OCI-LY1 (cell line): ENCODE measurements around the gene ZNF639.

Source experiments
- H2AFZ ChIP-seq: fragments of 200-600 bp; sonication (generic), shearing (Covaris generic); 2 replicates; pipeline ENCODE4 v1.6.0; 2014; ENCODE audit warnings: antibody characterized with exemption, mild to moderate bottlenecking, low read length
- H3F3A ChIP-seq: fragments of 200-600 bp; sonication (generic), shearing (Covaris generic); 2 replicates; pipeline ENCODE4 v1.6.0; 2014; ENCODE audit warnings: mild to moderate bottlenecking, antibody characterized with exemption, low read length, moderate library complexity; ENCODE audit not compliant: insufficient read depth
- H3K27ac ChIP-seq: fragments of 200-600 bp; sonication (generic); 2 replicates; pipeline ENCODE4 v1.5.1; 2014; ENCODE audit warnings: low read length, mixed run types, mild to moderate bottlenecking, low read depth; ENCODE audit not compliant: poor library complexity, severe bottlenecking
- H3K27me3 ChIP-seq: fragments of 200-600 bp; sonication (generic); 2 replicates; pipeline ENCODE4 v1.6.0; 2014; ENCODE audit warnings: antibody characterized with exemption, mild to moderate bottlenecking, low read length, moderate library complexity; ENCODE audit not compliant: insufficient read depth
- H3K36me3 ChIP-seq: fragments of 200-600 bp; sonication (generic); 2 replicates; pipeline ENCODE4 v1.6.1; 2014; ENCODE audit warnings: mild to moderate bottlenecking, antibody characterized with exemption, low read length, moderate library complexity, mixed read lengths; ENCODE audit not compliant: insufficient read depth
- H3K4me1 ChIP-seq: fragments of 200-600 bp; sonication (generic); 2 replicates; pipeline ENCODE4 v1.5.1; 2014; ENCODE audit warnings: mild to moderate bottlenecking, low read length, moderate library complexity; ENCODE audit not compliant: insufficient read depth, severe bottlenecking
- H3K4me2 ChIP-seq: fragments of 200-600 bp; sonication (generic), shearing (Covaris generic); 2 replicates; pipeline ENCODE4 v1.6.1; 2014; ENCODE audit warnings: low read length
- H3K4me3 ChIP-seq: fragments of 200-600 bp; sonication (generic); 2 replicates; pipeline ENCODE4 v1.5.1; 2014; ENCODE audit warnings: low read length, low read depth, mild to moderate bottlenecking, mixed read lengths; ENCODE audit not compliant: poor library complexity, severe bottlenecking
- H3K79me2 ChIP-seq: fragments of 200-600 bp; shearing (Covaris generic); 2 replicates; pipeline ENCODE4 v1.6.1; 2016; ENCODE audit warnings: mixed run types, low read length, mixed read lengths; ENCODE audit not compliant: insufficient read depth
- H3K9ac ChIP-seq: fragments of 200-600 bp; sonication (generic), shearing (Covaris generic); 2 replicates; pipeline ENCODE4 v1.6.1; 2014; ENCODE audit warnings: mild to moderate bottlenecking, low read length, mixed read lengths
- H3K9me2 ChIP-seq: fragments of 200-600 bp; sonication (generic), shearing (Covaris generic); 2 replicates; pipeline ENCODE4 v1.6.1; 2014; ENCODE audit warnings: low read depth, mild to moderate bottlenecking, low read length, mixed read lengths
- H3K9me3 ChIP-seq: fragments of 200-600 bp; shearing (Covaris generic); 2 replicates; pipeline ENCODE4 v1.6.1; 2014; ENCODE audit warnings: low read length, mixed read lengths
- H4K20me1 ChIP-seq: fragments of 200-600 bp; sonication (generic), shearing (Covaris generic); 2 replicates; pipeline ENCODE4 v1.6.0; 2016; ENCODE audit warnings: mild to moderate bottlenecking, low read length; ENCODE audit not compliant: insufficient read depth
- EZH2 ChIP-seq: fragments of 200-600 bp; sonication (generic), shearing (Covaris generic); IDR thresholded peaks from 2 replicates; pipeline ENCODE4 v1.8.0; 2017; ENCODE audit warnings: borderline replicate concordance, mixed run types, mild to moderate bottlenecking, antibody characterized with exemption, low read length, moderate library complexity, mixed read lengths
- TF ChIP-seq, protein P1 (sequence below): fragments of 200-600 bp; sonication (generic), shearing (Covaris generic); IDR thresholded peaks from 2 replicates; pipeline ENCODE4 v1.5.1; 2017; ENCODE audit warnings: mild to moderate bottlenecking, antibody characterized with exemption, low read length, moderate library complexity, mixed read lengths

Gene ZNF639

DNA sequence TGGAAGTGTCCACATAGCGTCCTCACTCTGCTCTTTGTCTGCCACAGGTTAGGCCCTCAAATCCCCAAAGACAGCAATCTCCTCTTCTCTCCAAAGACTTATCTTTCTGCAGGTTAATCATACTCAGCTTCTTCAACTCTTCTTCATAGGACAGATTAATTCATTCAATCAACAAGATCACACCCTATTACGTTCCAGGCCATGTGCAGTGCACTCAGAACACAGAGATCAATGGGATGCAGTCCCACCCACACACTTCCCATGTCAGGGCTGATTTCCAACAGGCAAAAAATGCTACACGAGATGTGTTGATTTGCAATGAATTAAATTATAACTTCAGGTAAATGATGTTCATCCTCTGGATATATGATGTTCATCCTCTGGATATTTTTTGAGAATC, 33.5 kb upstream of the ZNF639 start:
- Histone ChIP-seq H3K4me3 (no peak overlapping the region), H3K79me2 (no peaks in the 10 kb centered on the region), H2AFZ (no peak overlapping the region), H3K9ac (no peak overlapping the region), H3K9me2 (no peaks in the 10 kb centered on the region; the same call in 1 of the 2 replicates), H3K9me3 (no peaks in the 10 kb centered on the region), H3K36me3 (no peaks in the 10 kb centered on the region), H3K4me1 (no peaks in the 10 kb centered on the region), H4K20me1 (no peaks in the 10 kb centered on the region), H3K4me2 (no peak overlapping the region), H3F3A (no peaks in the 10 kb centered on the region), H3K27me3 (no peaks in the 10 kb centered on the region), H3K27ac (no peak overlapping the region)
- TF ChIP-seq, protein P1, sequence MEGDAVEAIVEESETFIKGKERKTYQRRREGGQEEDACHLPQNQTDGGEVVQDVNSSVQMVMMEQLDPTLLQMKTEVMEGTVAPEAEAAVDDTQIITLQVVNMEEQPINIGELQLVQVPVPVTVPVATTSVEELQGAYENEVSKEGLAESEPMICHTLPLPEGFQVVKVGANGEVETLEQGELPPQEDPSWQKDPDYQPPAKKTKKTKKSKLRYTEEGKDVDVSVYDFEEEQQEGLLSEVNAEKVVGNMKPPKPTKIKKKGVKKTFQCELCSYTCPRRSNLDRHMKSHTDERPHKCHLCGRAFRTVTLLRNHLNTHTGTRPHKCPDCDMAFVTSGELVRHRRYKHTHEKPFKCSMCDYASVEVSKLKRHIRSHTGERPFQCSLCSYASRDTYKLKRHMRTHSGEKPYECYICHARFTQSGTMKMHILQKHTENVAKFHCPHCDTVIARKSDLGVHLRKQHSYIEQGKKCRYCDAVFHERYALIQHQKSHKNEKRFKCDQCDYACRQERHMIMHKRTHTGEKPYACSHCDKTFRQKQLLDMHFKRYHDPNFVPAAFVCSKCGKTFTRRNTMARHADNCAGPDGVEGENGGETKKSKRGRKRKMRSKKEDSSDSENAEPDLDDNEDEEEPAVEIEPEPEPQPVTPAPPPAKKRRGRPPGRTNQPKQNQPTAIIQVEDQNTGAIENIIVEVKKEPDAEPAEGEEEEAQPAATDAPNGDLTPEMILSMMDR, result no peak
- no peak for TF ChIP-seq EZH2

DNA sequence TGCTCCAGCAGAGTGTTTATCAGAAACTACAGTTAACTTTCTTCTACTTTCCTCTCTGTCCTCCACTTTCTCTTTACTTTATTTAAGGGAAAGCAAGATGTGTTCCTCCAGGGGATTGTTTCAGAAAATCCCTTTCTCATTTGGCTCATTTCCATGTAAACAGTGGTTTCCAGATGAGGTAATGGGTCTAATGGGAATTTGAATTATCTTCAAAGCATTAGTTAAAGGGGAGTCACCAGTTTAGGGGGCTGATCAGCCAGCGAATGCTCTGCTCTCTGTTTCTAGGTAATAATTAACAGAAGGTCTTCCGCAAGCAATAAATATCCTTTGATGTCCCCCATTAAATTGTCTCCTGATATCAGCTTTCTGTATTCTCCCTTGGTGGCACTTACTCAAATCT, 30.4 kb upstream of the ZNF639 start:
- Histone ChIP-seq H3K79me2 (no peaks in the 10 kb centered on the region), H4K20me1 (no peaks in the 10 kb centered on the region), H3K27ac (no peak overlapping the region), H3K4me1 (no peaks in the 10 kb centered on the region), H2AFZ (no peak overlapping the region), H3K4me3 (no peak overlapping the region), H3K9ac (no peak overlapping the region), H3K9me2 (no peaks in the 10 kb centered on the region), H3F3A (no peaks in the 10 kb centered on the region), H3K27me3 (no peaks in the 10 kb centered on the region), H3K36me3 (no peaks in the 10 kb centered on the region), H3K9me3 (no peaks in the 10 kb centered on the region), H3K4me2 (no peak overlapping the region)
- TF ChIP-seq, protein P1, result no peak
- TF ChIP-seq EZH2, result no peak

DNA sequence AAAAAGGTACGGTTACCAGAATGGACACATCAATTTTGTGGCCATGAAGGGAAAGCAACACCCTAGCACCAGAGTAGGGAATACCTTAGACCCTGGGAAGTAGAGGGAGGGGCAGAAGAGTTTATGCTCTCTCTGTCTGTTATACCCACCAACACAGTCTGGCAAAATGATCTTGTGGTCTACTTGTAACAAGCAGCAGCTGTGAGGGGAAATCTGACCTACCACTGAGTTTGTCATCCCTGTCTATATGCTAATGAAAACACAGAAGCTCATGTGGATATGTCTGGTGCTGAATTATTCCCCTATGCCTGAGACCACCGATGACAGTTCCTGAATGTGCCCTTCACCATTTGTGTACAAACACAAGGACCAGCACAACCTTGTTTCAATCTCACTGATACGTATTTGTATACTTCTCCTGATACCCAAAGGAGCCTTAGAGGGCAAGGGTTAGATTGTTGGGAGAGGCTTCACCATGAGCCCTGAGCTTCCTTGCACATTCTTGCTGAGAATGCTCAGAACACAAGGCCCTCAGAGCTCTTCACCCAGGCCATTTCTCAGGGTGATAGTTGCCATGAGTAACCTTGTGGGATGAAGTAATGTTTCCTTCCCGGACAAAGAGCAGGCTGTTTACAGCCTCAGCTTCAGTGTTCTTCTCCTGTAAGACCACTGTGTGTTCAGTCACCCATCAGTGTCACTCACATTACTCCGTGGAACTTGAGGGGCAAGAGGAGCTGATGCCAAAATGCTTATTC, 24.7 kb upstream of the ZNF639 start:
- Histone ChIP-seq H3K9ac (no peak overlapping the region), H3K9me3 (peaks cover 3% of the 10 kb centered on the region; the same call in 1 of the 2 replicates), H3K36me3 (no peaks in the 10 kb centered on the region), H3F3A (no peaks in the 10 kb centered on the region), H4K20me1 (no peaks in the 10 kb centered on the region), H3K4me1 (no peaks in the 10 kb centered on the region), H3K79me2 (no peaks in the 10 kb centered on the region), H3K27ac (no peak overlapping the region), H2AFZ (no peak overlapping the region), H3K4me3 (no peak overlapping the region), H3K4me2 (no peak overlapping the region), H3K9me2 (no peaks in the 10 kb centered on the region), H3K27me3 (no peaks in the 10 kb centered on the region)
- TF ChIP-seq, protein P1, result no peak
- TF ChIP-seq EZH2, result no peak
